Transverse colon (tissue), 4 donors: ENCODE results near the gene KCNG1. TPM values are rescaled to one million over a fixed set of nuclear protein-coding genes. Genes with fewer than 3 reads are reported as not detected.

Experiments
- DNase-seq: peaks from one replicate; pipeline ENCODE4 v3.0.0-alpha.2; 2019
- H3K27ac ChIP-seq, 4 donors: fragments of 200-600 bp; sonication (generic); 2 replicates each; pipeline ENCODE4 v1.5.1; 2016 to 2018; ENCODE audit warnings: inconsistent platforms in 4 of 4
- H3K27me3 ChIP-seq: fragments of 200-600 bp; sonication (generic); 2 replicates; pipeline ENCODE4 v1.5.1; 2017; ENCODE audit warnings: inconsistent platforms
- H3K36me3 ChIP-seq, 4 donors: fragments of 200-600 bp; sonication (generic); 2 replicates each; pipeline ENCODE4 v1.5.1; 2017 to 2019; ENCODE audit warnings: inconsistent platforms in 4 of 4
- H3K4me1 ChIP-seq, 4 donors: fragments of 200-600 bp; sonication (generic); 2 replicates each; pipeline ENCODE4 v1.5.1; 2017 to 2020; ENCODE audit warnings: inconsistent platforms in 4 of 4
- H3K4me3 ChIP-seq, 4 donors: fragments of 200-600 bp; sonication (generic); 1 replicate in 1 of 4; 2 replicates in 3 of 4; pipeline versions ENCODE4 v1.5.1 to v1.6.1; 2017 to 2019; ENCODE audit warnings: inconsistent platforms in 4 of 4
- H3K9me3 ChIP-seq, 2 donors: fragments of 200-600 bp; sonication (generic); 2 replicates each; pipeline ENCODE4 v1.5.1; 2017 to 2019; ENCODE audit warnings: inconsistent platforms in 2 of 2
- CTCF ChIP-seq, 5 experiments: fragments of 200-600 bp in 3 of 5; fragments of 450-650 bp in 2 of 5; sonication (generic) in 3 of 5; IDR thresholded peaks; 1 replicate in 2 of 5; 2 replicates in 3 of 5; pipeline ENCODE4 v1.5.1; 2016 to 2017; ENCODE audit warnings: antibody characterized with exemption in 5 of 5, inconsistent platforms in 3 of 5, mild to moderate bottlenecking in 2 of 5, moderate library complexity in 1 of 5
- EP300 ChIP-seq: sonication (generic); formaldehyde crosslinking; IDR thresholded peaks from one replicate; pipeline ENCODE4 v1.6.1; 2017; ENCODE audit warnings: antibody characterized with exemption, low read depth
- POLR2A ChIP-seq: fragments of 450-650 bp; IDR thresholded peaks from one replicate; pipeline ENCODE4 v1.6.1; 2016; ENCODE audit warnings: antibody characterized with exemption, mild to moderate bottlenecking, moderate library complexity
- POLR2AphosphoS5 ChIP-seq, 3 donors: sonication (generic); formaldehyde crosslinking; IDR thresholded peaks; one replicate each; pipeline ENCODE4 v1.6.1; 2016; ENCODE audit warnings: antibody characterized with exemption in 3 of 3
- WGBS, 2 donors: methylation state at CpG; one replicate each; pipeline ENCODE4 v1.1.5; 2018; ENCODE audit warnings: low coverage in 1 of 2; 5-methylcytosine and 5-hydroxymethylcytosine counted together
- in situ Hi-C, 4 donors: fragments of 200-750 bp; cut with MboI; loops; one replicate each; pipeline versions ENCODE4 v1.15.0 to v1.15.1; 2017; ENCODE audit warnings: low sequenced_read_pairs in 3 of 4, low pct_ligation_motif_present in 1 of 4, low pct_unique_long_range_greater_than_20kb in 1 of 4
- intact Hi-C: fragments of 100-400 bp; cut with DNase I; formaldehyde crosslinking; loops from one replicate; pipeline ENCODE4 v1.15.1; 2023; ENCODE audit warnings: low total_unique reads
- total RNA-seq, 4 donors: library from RNA; depleted of rRNA; stranded (reverse); fragments of >200 nt; gene quantifications; one replicate each; pipeline ENCODE4 v1.1.0, GENCODE V29; 2016

KCNG1 gene
- total RNA-seq, 4 donors from 2014 or later: 3.8 to 36.3 (median 8.9) TPM

- no peaks in the 10 kb centered on the region for H3K4me1 ChIP-seq
- H3K9me3 ChIP-seq: no peaks in the 10 kb centered on the region
- in situ Hi-C loops: no loop called here
- H3K4me3 ChIP-seq: no peak overlapping the region
- peaks cover 64% of the 10 kb centered on the region for H3K27me3 ChIP-seq
- DNase-seq: no peak
- intact Hi-C loops: no loop called here
- H3K27ac ChIP-seq: no peak overlapping the region
- TF ChIP-seq CTCF (IDR thresholded peaks at IDR 0.05) (no peak), EP300 (no peak), POLR2A (no peak), POLR2AphosphoS5 (IDR thresholded peaks at IDR 0.05) (no peak)
- no peaks in the 10 kb centered on the region for H3K36me3 ChIP-seq
- 60 to 65% methylated on average over 1 of the region's 1 CpG for WGBS, 2 donors
These were observed 6.6 kb upstream of the KCNG1 start for GRCh38 chr20:51029556-51029955.

GRCh38 chr20:51028616-51029212, 5.8 kb upstream of the KCNG1 start:
- intact Hi-C loops: no loop called here

GRCh38 chr20:51027035-51027795, 4.3 kb upstream of the KCNG1 start:
- in situ Hi-C loops: no loop called here
- Histone ChIP-seq H3K36me3 (no peaks in the 10 kb centered on the region), H3K27ac (peak overlapping the region in 2 of 4 donors; percentile 46 to 51), H3K4me3 (no peak overlapping the region), H3K27me3 (peaks cover 86% of the 10 kb centered on the region), H3K9me3 (no peaks in the 10 kb centered on the region), H3K4me1 (peaks cover 0 to 14% (median 12%) of the 10 kb centered on the region in 4 donors)
- TF ChIP-seq POLR2AphosphoS5 (IDR thresholded peaks at IDR 0.05): peak in 1 of 3 donors; percentile 12
- no peak for TF ChIP-seq EP300
- no peak for TF ChIP-seq POLR2A
- no peak for TF ChIP-seq CTCF (IDR thresholded peaks at IDR 0.05)
- no peak for DNase-seq
- intact Hi-C loops: no loop called here
- WGBS, 2 donors: 73 to 76% methylated on average over 3 to 5 of the region's 5 CpGs

More at GRCh38 chr20:51028616-51029212, 5.8 kb upstream of the KCNG1 start:
- H3K4me1 ChIP-seq: no peaks in the 10 kb centered on the region
- TF ChIP-seq POLR2AphosphoS5 (IDR thresholded peaks at IDR 0.05) (no peak), CTCF (IDR thresholded peaks at IDR 0.05) (no peak), POLR2A (no peak), EP300 (no peak)
- in situ Hi-C loops: no loop called here
- DNase-seq: no peak
- WGBS, 2 donors: 30 to 35% methylated on average over 2 to 10 of the region's 10 CpGs
- no peak overlapping the region for H3K27ac ChIP-seq
- H3K36me3 ChIP-seq: no peaks in the 10 kb centered on the region
- H3K9me3 ChIP-seq: no peaks in the 10 kb centered on the region
- no peak overlapping the region for H3K4me3 ChIP-seq
- peaks cover 71% of the 10 kb centered on the region for H3K27me3 ChIP-seq

GRCh38 chr20:51026269-51026668, 3.4 kb upstream of the KCNG1 start:
- WGBS, 2 donors: 49 to 60% methylated on average over 4 of the region's 4 CpGs
- Histone ChIP-seq H3K27me3 (peaks cover 94% of the 10 kb centered on the region), H3K4me1 (peaks cover 0 to 16% (median 12%) of the 10 kb centered on the region in 4 donors), H3K4me3 (no peak overlapping the region), H3K27ac (peak overlapping the region in 2 of 4 donors; percentile 46 to 51), H3K9me3 (no peaks in the 10 kb centered on the region), H3K36me3 (no peaks in the 10 kb centered on the region)
- in situ Hi-C loops (no loop called here), intact Hi-C loops (no loop called here)
- TF ChIP-seq POLR2AphosphoS5 (IDR thresholded peaks at IDR 0.05) (no peak), EP300 (no peak), POLR2A (no peak), CTCF (IDR thresholded peaks at IDR 0.05) (no peak)
- no peak for DNase-seq
